ENCODE data around the gene DAPK1. TPM values are rescaled to one million over a fixed set of nuclear protein-coding genes. Genes with fewer than 3 reads are reported as not detected.
A peak's percentile ranks its signal among the peaks of the same experiment; 100 is the strongest.

The DAPK1 gene
- total and polyA plus RNA-seq, 10 of the 15 experiments (the other 5 are each of a cell fraction or from before 2014, with no cell fraction given) = 8.2 to 94.7 (median 51.6) TPM

- WGBS (ENCODE audit: insufficient coverage, insufficient replicate concordance, low lambda C conversion rate, missing lambda C conversion rate) = 8% methylated on average over 6 of the region's 6 CpGs
- H3K9me3 ChIP-seq (replicated peaks; ENCODE audit: control insufficient read depth, insufficient read depth, low read length) = no peaks in the 10 kb centered on the region; the same call in 2 of the 3 replicates
- ChIA-PET RAD21 (ENCODE audit: unreplicated experiment) (interaction anchor here (0.6 to 8.2 kb wide), 10 partner anchors 8 to 183 kb away, joined by 3 to 63 read pairs (median 3); no protein-coding TSS in a partner anchor), POLR2A (interaction anchor here (1.0 to 4.7 kb wide), 7 partner anchors 12 to 93 kb away, joined by 3 to 29 read pairs (median 4); no protein-coding TSS in a partner anchor), SMC1A (ENCODE audit: uncharacterized antibody, unreplicated experiment) (interaction anchor here (0.9 to 7.8 kb wide), 8 partner anchors 10 to 57 kb away, joined by 4 to 62 read pairs (median 18); no protein-coding TSS in a partner anchor), CTCF (interaction anchor here (0.6 to 2.2 kb wide), 6 partner anchors 10 to 133 kb away, joined by 3 to 10 read pairs (median 6); no protein-coding TSS in a partner anchor)
- no peaks in the 10 kb centered on the region for H3K27me3 ChIP-seq (replicated peaks in 1 of 2; ENCODE audit: control insufficient read depth in 2 of 2, insufficient read depth in 2 of 2, low read length in 1 of 2)
- H3K9ac ChIP-seq (ENCODE audit: control insufficient read depth, insufficient read depth, low read length) = no peak overlapping the region
- H4K20me1 ChIP-seq (ENCODE audit: control insufficient read depth, insufficient read depth) = no peaks in the 10 kb centered on the region
- in situ Hi-C loops (cut with MboI) (loop anchor here (25.0 kb wide), 1 partner anchor 1755 kb away; the partner anchor contains the start of genes CKS2 and SECISBP2), intact Hi-C loops (cut with micrococcal nuclease; ENCODE audit: unreplicated experiment) (no loop called here)
- peaks cover 17% of the 10 kb centered on the region for H3K79me2 ChIP-seq (ENCODE audit: control insufficient read depth, insufficient read depth, low read length)
- FAIRE-seq (no peak), ATAC-seq (peak; percentile 3; the same call in 2 of the 3 replicates), DNase-seq (ENCODE audit: low read depth, low spot score) (no peak)
- no TSS peak for BruUV-seq (replicated peaks)
- peaks cover 0 to 4% of the 10 kb centered on the region in 2 experiments; a peak in 2 of 4 replicates for H3K36me3 ChIP-seq (ENCODE audit: control insufficient read depth in 2 of 2, insufficient read depth in 2 of 2, low read length in 1 of 2)
- no peak overlapping the region for H3K4me3 ChIP-seq
- H3K4me2 ChIP-seq (ENCODE audit: control insufficient read depth, insufficient read depth) = no peak overlapping the region; the same call in 1 of the 2 replicates
- H3K27ac ChIP-seq (ENCODE audit: control insufficient read depth, insufficient read depth) = peak overlapping the region; percentile 65
- H3K4me1 ChIP-seq (ENCODE audit: control insufficient read depth, insufficient read depth, low read length) = peaks cover 55% of the 10 kb centered on the region
- H2AFZ ChIP-seq (ENCODE audit: control insufficient read depth, low read depth, low read length) = no peak overlapping the region
- TF ChIP-seq ATF3 (IDR thresholded peaks at IDR 0.05; ENCODE audit: borderline replicate concordance, extremely low read depth, low read depth, low read length) (no peak), PML (IDR thresholded peaks at IDR 0.05; ENCODE audit: low read length) (no peak), SKIL (IDR thresholded peaks at IDR 0.05; ENCODE audit: low read depth, poor library complexity, severe bottlenecking) (no peak), TCF3 (IDR thresholded peaks at IDR 0.05; ENCODE audit: borderline replicate concordance, insufficient read depth, low read depth, low read length) (no peak), MEF2B (IDR thresholded peaks at IDR 0.05; ENCODE audit: partially characterized antibody, poor library complexity, severe bottlenecking) (peak; percentile 62), ZBTB33 (IDR thresholded peaks at IDR 0.05) (peak; percentile 94), FOXK2 (IDR thresholded peaks at IDR 0.05) (no peak), RAD51 (IDR thresholded peaks at IDR 0.05) (no peak), ZNF207 (IDR thresholded peaks at IDR 0.05; ENCODE audit: borderline replicate concordance) (no peak), SP1 (IDR thresholded peaks at IDR 0.05; ENCODE audit: low read depth, low read length) (no peak), EP300 (IDR thresholded peaks at IDR 0.05; ENCODE audit: borderline replicate concordance in 1 of 2, control insufficient read depth in 1 of 2, low read depth in 2 of 2, low read length in 2 of 2) (no peak), NFIC (IDR thresholded peaks at IDR 0.05; ENCODE audit: low read depth, low read length) (0 out of 2 replicates have a peak, but pooled peaks have one; percentile 14), EED (IDR thresholded peaks at IDR 0.05; ENCODE audit: low read depth) (peak; percentile 66), ZZZ3 (IDR thresholded peaks at IDR 0.05; ENCODE audit: control insufficient read depth, insufficient read length, low read depth) (no peak), MLLT1 (IDR thresholded peaks at IDR 0.05) (no peak), TARDBP (IDR thresholded peaks at IDR 0.05; ENCODE audit: borderline replicate concordance) (no peak)
These were observed 59.2 kb downstream of the DAPK1 start for GRCh38 chr9:87556821-87557220.
